ENCODE measurements around the gene RAPH1.
"Not testable (repeated sequence)": the region's sequence is repeated elsewhere in the genome, so short reads cannot be mapped to it uniquely, and the experiment has no call there.

Gene RAPH1

GRCh38 chr2:203444738-203445137, 90.4 kb downstream of the RAPH1 start:
- no peak overlapping the region for H3K4me3 ChIP-seq
- no peak overlapping the region for H3K4me2 ChIP-seq
- no peaks in the 10 kb centered on the region for H3K27me3 ChIP-seq
- peaks cover 0 to 19% (median 5%) of the 10 kb centered on the region in 10 experiments; a peak in 10 of 20 replicates for H3K4me1 ChIP-seq
- no peak for TF ChIP-seq Cebpa-rat (IDR thresholded peaks at IDR 0.05)
- H3K9ac ChIP-seq: no peak overlapping the region
- H3K36me3 ChIP-seq: peaks cover 0 to 94% (median 0%) of the 10 kb centered on the region in 11 experiments; a peak in 8 of 22 replicates
- H4K20me1 ChIP-seq: peaks cover 0 to 32% (median 0%) of the 10 kb centered on the region in 11 experiments; a peak in 4 of 22 replicates
- H3K9me3 ChIP-seq (replicated peaks in 1 of 11): no peaks in the 10 kb centered on the region
- H3K27ac ChIP-seq: no peak overlapping the region

DNA sequence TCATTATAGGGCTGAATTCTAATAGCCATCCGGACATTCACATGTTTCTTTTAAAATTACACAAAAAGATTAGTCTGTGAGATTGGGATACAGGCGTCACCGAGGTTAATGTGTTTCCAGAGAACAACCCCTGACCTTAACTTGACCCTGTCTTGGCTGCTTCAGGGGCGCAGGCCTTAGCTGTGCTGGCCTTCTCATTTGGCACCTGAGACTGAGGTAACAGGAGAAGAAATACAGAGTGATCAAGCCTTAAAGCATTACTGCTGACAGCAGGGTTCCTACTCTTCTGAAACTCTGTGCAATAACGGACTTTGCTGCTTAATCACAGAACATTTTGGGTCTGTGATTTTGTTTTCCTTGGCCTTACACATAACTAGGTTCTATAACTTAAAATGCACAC, 92.6 kb downstream of the RAPH1 start:
- peaks cover 0 to 94% (median 0%) of the 10 kb centered on the region in 11 experiments; a peak in 8 of 22 replicates for H3K36me3 ChIP-seq
- no peaks in the 10 kb centered on the region for H3K27me3 ChIP-seq
- no peak overlapping the region for H3K27ac ChIP-seq

DNA sequence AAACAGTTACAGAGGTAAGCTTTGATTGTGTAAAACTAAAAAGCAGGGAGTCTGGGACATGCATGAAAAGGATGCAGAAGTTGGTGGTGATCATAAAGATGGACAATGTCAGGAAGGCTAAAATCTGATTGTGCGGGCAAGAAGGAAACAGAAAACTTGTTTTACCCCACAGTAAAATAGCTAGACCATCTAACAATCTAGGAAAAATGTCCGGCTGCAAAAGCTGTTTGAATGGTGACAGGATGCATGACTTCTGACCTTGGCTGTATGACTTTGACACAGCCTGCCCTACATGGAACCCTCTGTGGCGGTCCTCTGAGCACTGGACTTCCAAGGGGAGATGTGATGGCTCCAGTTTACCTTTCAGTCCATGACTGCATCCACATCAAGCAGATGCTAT, 93.6 kb downstream of the RAPH1 start:
- Histone ChIP-seq H3K27me3 (no peaks in the 10 kb centered on the region), H3K4me1 (peaks cover 0 to 12% (median 5%) of the 10 kb centered on the region in 10 experiments; a peak in 10 of 20 replicates), H3K4me3 (no peak overlapping the region), H3K4me2 (no peak overlapping the region), H3K9ac (no peak overlapping the region), H4K20me1 (peaks cover 0 to 65% (median 0%) of the 10 kb centered on the region in 11 experiments; a peak in 5 of 22 replicates), H3K9me3 (replicated peaks in 1 of 11) (no peaks in the 10 kb centered on the region), H3K27ac (no peak overlapping the region), H3K36me3 (peaks cover 0 to 94% (median 0%) of the 10 kb centered on the region in 11 experiments; a peak in 7 of 22 replicates)
- no peak for TF ChIP-seq Cebpa-rat (IDR thresholded peaks at IDR 0.05)

More for the DNA sequence above, 92.6 kb downstream of the RAPH1 start:
- no peaks in the 10 kb centered on the region for H3K9me3 ChIP-seq (replicated peaks in 1 of 11)
- no peak overlapping the region for H3K4me2 ChIP-seq
- TF ChIP-seq Cebpa-rat (IDR thresholded peaks at IDR 0.05): no peak
- H3K4me1 ChIP-seq: peaks cover 0 to 19% (median 5%) of the 10 kb centered on the region in 10 experiments; a peak in 10 of 20 replicates
- no peak overlapping the region for H3K9ac ChIP-seq
- H3K4me3 ChIP-seq: no peak overlapping the region
- H4K20me1 ChIP-seq: peaks cover 0 to 55% (median 0%) of the 10 kb centered on the region in 11 experiments; a peak in 5 of 22 replicates

DNA sequence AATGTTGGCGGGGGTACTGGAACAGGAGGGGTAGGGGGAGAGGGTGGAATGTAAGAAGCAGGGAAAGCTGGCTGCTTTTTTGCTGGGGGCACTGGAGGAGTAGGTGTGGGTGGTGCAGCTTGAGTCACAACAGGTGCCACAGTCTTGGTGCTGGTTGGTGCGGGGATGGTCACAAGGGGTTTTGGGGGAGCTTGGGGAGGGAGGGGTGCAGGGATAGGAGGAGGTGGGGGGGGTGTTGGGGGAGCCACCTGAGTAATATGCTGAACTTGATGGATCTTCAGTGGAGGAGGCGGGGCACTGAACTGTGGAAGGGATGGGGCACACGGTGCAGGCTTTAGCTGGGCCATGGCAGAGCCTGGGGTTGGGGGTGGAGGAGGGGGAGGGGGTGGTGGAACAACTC, 94.4 kb downstream of the RAPH1 start:
- Histone ChIP-seq H3K36me3 (peaks cover 0 to 94% (median 0%) of the 10 kb centered on the region in 11 experiments; a peak in 7 of 22 replicates), H3K27ac (no peak overlapping the region), H3K4me2 (no peak overlapping the region), H3K9ac (no peak overlapping the region), H4K20me1 (peaks cover 0 to 73% (median 0%) of the 10 kb centered on the region in 11 experiments; a peak in 5 of 22 replicates), H3K4me3 (no peak overlapping the region), H3K27me3 (no peaks in the 10 kb centered on the region), H3K4me1 (peaks cover 0 to 5% (median 1%) of the 10 kb centered on the region in 10 experiments; a peak in 6 of 20 replicates), H3K9me3 (replicated peaks in 1 of 11) (no peaks in the 10 kb centered on the region)
- TF ChIP-seq Cebpa-rat (IDR thresholded peaks at IDR 0.05): no peak

- no peak overlapping the region for H3K9ac ChIP-seq
- no peak overlapping the region for H3K4me2 ChIP-seq
- H3K36me3 ChIP-seq: peaks cover 0 to 93% (median 0%) of the 10 kb centered on the region in 11 experiments; a peak in 7 of 22 replicates
- no peaks in the 10 kb centered on the region for H3K4me1 ChIP-seq
- H3K9me3 ChIP-seq (replicated peaks in 1 of 11): no peaks in the 10 kb centered on the region
- no peak for TF ChIP-seq Cebpa-rat (IDR thresholded peaks at IDR 0.05)
- H3K27me3 ChIP-seq: no peaks in the 10 kb centered on the region
- peaks cover 0 to 84% (median 0%) of the 10 kb centered on the region in 11 experiments; a peak in 5 of 22 replicates for H4K20me1 ChIP-seq
- no peak overlapping the region for H3K4me3 ChIP-seq
- H3K27ac ChIP-seq: no peak overlapping the region
Measured at GRCh38 chr2:203438528-203438927, 96.6 kb downstream of the RAPH1 start.

DNA sequence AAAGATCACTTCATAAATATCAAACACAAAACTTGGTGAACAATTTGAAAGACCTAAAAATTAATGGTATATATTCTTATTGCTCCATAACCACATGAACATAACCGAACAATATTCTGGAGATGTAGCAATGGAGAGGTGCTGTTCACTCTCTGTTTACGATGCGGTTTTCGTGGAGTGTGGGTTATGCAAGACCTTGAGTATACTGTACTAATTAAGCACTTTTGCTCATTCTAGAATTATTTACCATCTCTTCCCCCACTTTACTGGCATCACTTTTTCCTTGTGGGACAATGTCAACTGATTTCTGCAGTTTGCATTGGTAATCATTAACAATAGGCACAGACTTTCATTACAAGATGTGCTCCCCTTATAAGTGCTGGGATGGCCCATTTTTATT, 97.6 kb downstream of the RAPH1 start:
- Histone ChIP-seq H3K4me2 (no peak overlapping the region), H3K27ac (no peak overlapping the region), H3K4me3 (no peak overlapping the region), H4K20me1 (peaks cover 0 to 86% (median 0%) of the 10 kb centered on the region in 11 experiments; a peak in 5 of 22 replicates), H3K9ac (no peak overlapping the region), H3K27me3 (no peaks in the 10 kb centered on the region), H3K4me1 (no peaks in the 10 kb centered on the region), H3K9me3 (replicated peaks in 1 of 11) (no peaks in the 10 kb centered on the region), H3K36me3 (peaks cover 0 to 93% (median 5%) of the 10 kb centered on the region in 11 experiments; a peak in 8 of 22 replicates)
- TF ChIP-seq Cebpa-rat (IDR thresholded peaks at IDR 0.05): no peak

- no peak for TF ChIP-seq Cebpa-rat (IDR thresholded peaks at IDR 0.05)
- 0 out of 20 replicates have a peak, but pooled peaks cover 0 to 5% (median 0%) of the 10 kb centered on the region in 10 experiments for H3K4me1 ChIP-seq
- peaks cover 0 to 81% (median 0%) of the 10 kb centered on the region in 11 experiments; a peak in 5 of 22 replicates for H4K20me1 ChIP-seq
- H3K36me3 ChIP-seq: peaks cover 0 to 93% (median 5%) of the 10 kb centered on the region in 11 experiments; a peak in 9 of 22 replicates
- H3K4me2 ChIP-seq: no peak overlapping the region
- H3K4me3 ChIP-seq: no peak overlapping the region
- H3K9me3 ChIP-seq (replicated peaks in 1 of 11): no peaks in the 10 kb centered on the region
- H3K9ac ChIP-seq: no peak overlapping the region
- no peaks in the 10 kb centered on the region for H3K27me3 ChIP-seq
- no peak overlapping the region for H3K27ac ChIP-seq
Measured at GRCh38 chr2:203436496-203436895, 98.6 kb downstream of the RAPH1 start.

DNA sequence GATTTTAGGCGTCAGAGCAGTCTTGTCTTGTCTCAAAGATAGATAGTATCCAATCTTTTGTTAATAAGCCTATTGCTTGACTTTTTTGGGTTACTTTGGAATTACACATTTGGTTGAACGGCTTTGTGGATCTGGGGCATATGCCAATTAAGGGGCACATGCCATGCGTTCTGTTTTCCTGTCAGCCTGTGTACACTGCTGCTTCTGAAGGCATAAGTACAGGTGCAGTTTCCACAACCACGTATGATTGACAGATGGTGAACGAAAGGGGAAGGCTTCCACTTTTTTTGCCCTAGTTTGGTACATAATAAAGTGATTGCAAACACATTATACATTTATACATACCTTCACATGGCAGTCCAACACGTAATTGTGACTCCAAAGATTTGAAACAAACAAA, 102.3 kb downstream of the RAPH1 start:
- H3K4me1 ChIP-seq: peaks cover 0 to 5% (median 0%) of the 10 kb centered on the region in 10 experiments; a peak in 4 of 20 replicates
- H3K27ac ChIP-seq: no peak overlapping the region
- H3K4me2 ChIP-seq: no peak overlapping the region
- H3K4me3 ChIP-seq: no peak overlapping the region
- no peak overlapping the region for H3K9ac ChIP-seq
- no peak for TF ChIP-seq Cebpa-rat (IDR thresholded peaks at IDR 0.05)
- peaks cover 7 to 98% (median 28%) of the 10 kb centered on the region in 11 experiments for H3K36me3 ChIP-seq
- no peaks in the 10 kb centered on the region for H3K27me3 ChIP-seq
- H3K9me3 ChIP-seq (replicated peaks in 1 of 11): no peaks in the 10 kb centered on the region
- H4K20me1 ChIP-seq: peaks cover 0 to 75% (median 0%) of the 10 kb centered on the region in 11 experiments; a peak in 5 of 22 replicates

DNA sequence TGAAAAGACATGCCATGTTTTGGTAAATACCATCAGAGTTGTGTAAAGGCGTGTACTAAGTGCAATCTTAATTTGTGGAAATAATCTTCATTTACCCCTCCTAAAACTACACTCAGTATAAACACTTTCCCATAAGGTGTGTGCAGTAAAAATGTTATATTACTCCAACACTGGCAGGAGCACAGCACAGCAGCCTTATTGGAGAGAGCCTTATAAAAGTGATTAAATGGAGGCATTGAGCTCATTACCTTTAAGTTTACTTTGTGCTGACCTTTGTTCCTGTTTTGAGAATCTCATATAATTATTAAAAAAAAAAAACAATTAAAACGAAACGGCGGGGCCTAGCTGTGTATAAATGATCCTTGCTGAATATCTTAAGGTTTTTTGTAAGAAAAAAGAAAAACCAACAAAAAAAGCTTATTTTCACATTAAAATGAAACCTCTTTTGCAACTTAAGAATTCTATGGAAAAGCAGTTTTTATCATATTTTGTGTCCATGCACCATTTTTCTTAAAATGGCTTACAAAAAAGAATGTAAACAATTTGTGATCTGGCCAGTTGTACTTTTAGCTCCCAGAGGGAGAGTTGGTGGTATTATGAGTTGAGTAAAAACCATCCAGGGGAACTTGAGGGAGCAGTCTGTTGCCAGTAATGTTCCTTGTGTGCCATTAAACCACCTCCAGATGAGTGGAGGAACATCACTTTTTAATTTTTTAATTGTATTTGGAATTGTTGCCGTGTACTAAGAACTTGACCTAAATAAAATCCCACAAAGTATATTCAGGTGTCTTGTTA, 103.5 kb downstream of the RAPH1 start:
- Histone ChIP-seq H3K9ac (no peak overlapping the region), H4K20me1 (peaks cover 0 to 74% (median 0%) of the 10 kb centered on the region in 11 experiments; a peak in 4 of 22 replicates), H3K9me3 (replicated peaks in 1 of 11) (no peaks in the 10 kb centered on the region), H3K36me3 (peaks cover 19 to 91% (median 40%) of the 10 kb centered on the region in 11 experiments), H3K27me3 (no peaks in the 10 kb centered on the region), H3K4me2 (no peak overlapping the region), H3K27ac (no peak overlapping the region), H3K4me3 (no peak overlapping the region), H3K4me1 (peaks cover 0 to 17% (median 0%) of the 10 kb centered on the region in 10 experiments; a peak in 6 of 20 replicates)
- no peak for TF ChIP-seq Cebpa-rat (IDR thresholded peaks at IDR 0.05)

- peaks cover 0 to 23% (median 0%) of the 10 kb centered on the region in 10 experiments; a peak in 6 of 20 replicates for H3K4me1 ChIP-seq
- H3K9me3 ChIP-seq (replicated peaks in 1 of 11); H3K9ac ChIP-seq; H3K27me3 ChIP-seq; H3K27ac ChIP-seq; H3K4me2 ChIP-seq; H3K4me3 ChIP-seq: not testable (repeated sequence)
- peaks cover 0 to 61% (median 0%) of the 10 kb centered on the region in 11 experiments; a peak in 3 of 22 replicates for H4K20me1 ChIP-seq
- H3K36me3 ChIP-seq: peaks cover 39 to 87% (median 53%) of the 10 kb centered on the region in 11 experiments
Measured at GRCh38 chr2:203429643-203430042, 105.5 kb downstream of the RAPH1 start.
